GM13977 (cell line): Measurements from ENCODE around the gene PIM3.
A peak's percentile ranks its signal among the peaks of the same experiment; 100 is the strongest.

ENCODE experiments used
- DNase-seq: peaks from one replicate; pipeline ENCODE4 v3.0.0; 2012; ENCODE audit warnings: low spot score
- in situ Hi-C: fragments of 300-500 bp; cut with MboI; formaldehyde crosslinking; loops from one replicate; pipeline ENCODE4 v1.12.0; 2022; ENCODE audit warnings: low sequenced_read_pairs, low pct_unique_long_range_greater_than_20kb, mixed read lengths, inconsistent platforms; ENCODE audit not compliant: unreplicated experiment
- TF ChIP-seq, protein P1 (sequence below): IDR thresholded peaks from 2 replicates; pipeline ENCODE4 v1.5.1; 2012; ENCODE audit warnings: mild to moderate bottlenecking, control low read depth; ENCODE audit not compliant: insufficient read depth; ENCODE audit errors: extremely low read depth, missing control alignments

PIM3 gene

DNA sequence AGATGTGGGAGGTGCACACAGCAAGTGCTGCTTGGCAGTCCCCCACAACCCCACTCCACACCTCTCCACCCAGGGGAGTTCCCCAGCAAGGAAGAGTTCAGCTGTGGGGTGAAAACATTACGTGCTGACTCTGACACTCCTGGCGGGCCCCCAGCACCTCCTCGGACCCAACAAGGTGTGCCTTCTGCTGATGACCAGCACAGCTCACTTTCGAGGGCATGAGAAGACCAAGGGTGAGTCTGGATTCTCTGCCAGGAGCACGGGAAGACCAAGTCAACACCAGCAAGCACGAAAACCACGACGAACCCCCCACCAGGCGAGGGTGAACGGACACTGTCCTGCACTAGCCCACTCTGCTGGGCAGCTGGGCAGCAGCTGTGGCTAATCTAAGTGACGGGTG is 43.7 kb upstream of the PIM3 start:
- in situ Hi-C loops, result no loop called here
- TF ChIP-seq, protein P1, sequence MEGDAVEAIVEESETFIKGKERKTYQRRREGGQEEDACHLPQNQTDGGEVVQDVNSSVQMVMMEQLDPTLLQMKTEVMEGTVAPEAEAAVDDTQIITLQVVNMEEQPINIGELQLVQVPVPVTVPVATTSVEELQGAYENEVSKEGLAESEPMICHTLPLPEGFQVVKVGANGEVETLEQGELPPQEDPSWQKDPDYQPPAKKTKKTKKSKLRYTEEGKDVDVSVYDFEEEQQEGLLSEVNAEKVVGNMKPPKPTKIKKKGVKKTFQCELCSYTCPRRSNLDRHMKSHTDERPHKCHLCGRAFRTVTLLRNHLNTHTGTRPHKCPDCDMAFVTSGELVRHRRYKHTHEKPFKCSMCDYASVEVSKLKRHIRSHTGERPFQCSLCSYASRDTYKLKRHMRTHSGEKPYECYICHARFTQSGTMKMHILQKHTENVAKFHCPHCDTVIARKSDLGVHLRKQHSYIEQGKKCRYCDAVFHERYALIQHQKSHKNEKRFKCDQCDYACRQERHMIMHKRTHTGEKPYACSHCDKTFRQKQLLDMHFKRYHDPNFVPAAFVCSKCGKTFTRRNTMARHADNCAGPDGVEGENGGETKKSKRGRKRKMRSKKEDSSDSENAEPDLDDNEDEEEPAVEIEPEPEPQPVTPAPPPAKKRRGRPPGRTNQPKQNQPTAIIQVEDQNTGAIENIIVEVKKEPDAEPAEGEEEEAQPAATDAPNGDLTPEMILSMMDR, result no peak
- no peak for DNase-seq

DNA sequence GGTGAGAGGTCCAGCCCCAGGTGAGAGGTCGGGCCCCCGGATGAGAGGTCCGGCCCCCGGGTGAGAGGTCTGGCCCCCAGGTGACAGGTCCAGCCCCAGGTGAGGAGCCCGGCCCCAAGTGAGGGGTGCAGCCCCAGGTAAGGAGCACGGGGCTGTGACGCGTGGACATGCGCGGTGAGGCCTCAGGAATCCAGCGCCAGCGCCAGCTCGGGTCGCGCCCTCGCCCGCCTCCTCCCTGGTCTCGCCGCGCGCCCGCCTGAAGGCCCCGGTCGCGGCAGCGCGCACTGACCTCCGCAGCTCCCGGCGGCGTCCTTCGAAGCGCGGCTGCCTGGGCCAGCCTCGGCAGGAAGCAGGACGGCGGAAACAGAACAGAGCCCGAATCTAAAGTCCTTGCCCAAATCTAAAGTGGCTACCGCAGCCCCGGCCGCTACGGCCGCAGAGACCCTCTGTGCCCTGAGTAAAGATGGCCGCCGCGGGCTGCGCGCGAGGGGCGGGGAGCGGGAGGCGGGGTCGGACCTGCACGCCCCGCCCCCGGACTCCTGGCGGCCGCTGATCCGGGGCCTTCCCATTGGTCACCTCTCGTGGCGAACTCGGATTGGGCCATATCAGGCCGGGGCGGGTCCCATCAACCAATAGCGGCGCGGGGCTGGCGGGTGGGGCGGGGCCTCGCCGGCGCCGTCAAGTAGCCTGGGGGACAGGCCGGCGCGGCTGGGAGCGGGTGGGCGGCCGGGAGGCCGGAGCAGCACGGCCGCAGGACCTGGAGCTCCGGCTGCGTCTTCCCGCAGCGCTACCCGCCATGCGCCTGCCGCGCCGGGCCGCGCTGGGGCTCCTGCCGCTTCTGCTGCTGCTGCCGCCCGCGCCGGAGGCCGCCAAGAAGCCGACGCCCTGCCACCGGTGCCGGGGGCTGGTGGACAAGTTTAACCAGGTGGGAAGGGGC is 42.3 kb upstream of the PIM3 start, which contains the start of the genes ALG12 and CRELD2:
Gene ALG12, minus strand, starts transcription at position 465 of the 937 bp plus-strand sequence. CDS start 4,673 bp downstream, outside the sequence.
Gene CRELD2, plus strand, starts transcription at position 661 of the 937 bp plus-strand sequence. Its CDS starts 136 bp downstream, at position 797.
- TF ChIP-seq, protein P1, result no peak
- in situ Hi-C loops, result no loop called here
- peak; percentile 100 for DNase-seq

DNA sequence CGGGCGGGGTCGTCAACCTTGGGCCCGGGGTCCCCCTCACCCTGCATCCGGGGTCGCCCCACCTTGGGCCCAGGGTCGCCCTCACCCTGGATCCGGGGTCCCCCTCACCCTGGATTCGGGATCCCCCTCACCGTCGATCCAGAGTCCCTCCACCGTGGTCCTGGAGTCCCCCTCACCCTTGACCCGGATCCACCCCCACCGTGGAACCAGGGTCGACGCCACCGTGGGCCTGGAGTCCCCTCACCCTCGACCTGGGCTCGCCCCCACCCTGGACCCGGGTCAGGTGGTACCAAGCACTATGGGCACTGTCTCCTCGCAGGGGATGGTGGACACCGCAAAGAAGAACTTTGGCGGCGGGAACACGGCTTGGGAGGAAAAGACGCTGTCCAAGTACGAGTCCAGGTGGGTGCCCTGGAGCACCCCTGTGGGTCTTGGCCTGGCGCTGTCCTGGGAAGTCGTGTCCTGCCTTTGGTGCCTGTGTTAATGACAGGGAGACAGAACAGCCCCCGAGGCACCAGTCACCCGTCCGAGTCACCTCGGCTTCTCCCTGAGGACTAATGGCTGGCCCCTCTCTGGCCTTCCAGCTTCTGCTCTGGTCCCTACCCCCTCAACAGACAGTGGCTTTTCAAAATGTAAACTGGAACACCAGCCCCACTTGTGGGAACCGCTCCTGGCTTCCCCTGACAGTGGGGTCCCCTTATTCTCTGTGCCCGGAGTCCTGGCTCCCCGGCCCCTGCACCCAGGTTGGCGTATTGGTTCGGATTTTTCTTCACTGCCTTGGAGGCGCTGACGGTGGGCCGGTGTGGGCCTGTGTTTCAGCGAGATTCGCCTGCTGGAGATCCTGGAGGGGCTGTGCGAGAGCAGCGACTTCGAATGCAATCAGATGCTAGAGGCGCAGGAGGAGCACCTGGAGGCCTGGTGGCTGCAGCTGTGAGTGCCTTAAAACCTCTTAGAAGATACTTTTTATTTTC is 41.4 kb upstream of the PIM3 start:
- DNase-seq, result no peak
- TF ChIP-seq, protein P1, result no peak
- in situ Hi-C loops, result no loop called here

DNA sequence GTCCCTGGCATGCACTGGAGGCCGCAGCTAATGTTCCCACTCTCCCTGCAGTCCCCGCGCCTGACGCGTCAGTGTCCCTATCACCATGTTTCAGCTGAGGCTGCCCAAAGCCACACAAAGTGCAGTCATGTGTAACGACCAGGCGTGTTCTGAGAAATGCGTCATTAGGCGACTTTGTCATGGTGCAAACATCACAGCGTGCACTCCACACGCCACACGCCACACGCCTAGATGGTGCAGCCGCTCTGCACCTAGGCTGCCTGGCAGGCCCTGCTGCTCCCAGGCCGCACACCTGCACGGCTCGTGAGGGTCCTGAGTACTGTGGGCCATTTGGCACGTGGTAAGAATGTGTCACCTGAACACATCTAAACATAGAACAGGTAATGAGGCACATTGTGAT is 39.7 kb upstream of the PIM3 start:
- DNase-seq, result no peak
- TF ChIP-seq, protein P1, result no peak
- in situ Hi-C loops, result no loop called here

DNA sequence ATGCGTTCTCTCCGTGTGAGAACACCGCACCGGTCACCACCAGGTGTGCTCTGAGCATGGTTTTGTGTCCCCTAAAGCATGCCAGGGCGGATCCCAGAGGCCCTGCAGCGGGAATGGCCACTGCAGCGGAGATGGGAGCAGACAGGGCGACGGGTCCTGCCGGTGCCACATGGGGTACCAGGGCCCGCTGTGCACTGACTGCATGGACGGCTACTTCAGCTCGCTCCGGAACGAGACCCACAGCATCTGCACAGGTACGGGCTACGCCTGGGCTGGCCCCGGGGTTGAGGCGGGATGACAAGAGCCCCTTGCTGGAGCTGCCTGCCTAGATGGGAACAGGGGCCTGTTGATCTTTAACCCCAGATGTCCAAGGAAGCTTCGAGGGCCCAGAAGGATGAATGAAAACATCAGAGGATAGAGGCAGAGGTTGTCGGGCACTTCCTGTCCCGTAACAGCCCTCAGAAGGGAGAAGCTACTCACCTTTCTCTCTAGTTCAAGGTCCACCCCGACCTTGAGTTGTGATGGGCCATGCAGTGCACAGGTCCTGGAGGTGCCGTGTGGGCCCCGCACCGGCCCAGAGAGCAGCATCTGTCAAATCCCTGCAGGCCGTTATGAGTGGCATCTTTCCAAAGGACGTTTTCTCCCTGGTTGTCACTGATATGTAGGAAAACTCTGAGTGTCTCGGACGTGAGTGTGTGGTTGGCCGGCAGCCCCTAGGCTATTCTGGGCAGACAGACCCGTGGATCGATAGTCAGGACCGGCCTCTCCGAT is 38.9 kb upstream of the PIM3 start:
- no peak for DNase-seq
- in situ Hi-C loops, result no loop called here
- TF ChIP-seq, protein P1, result no peak
